Measurements from ENCODE around the gene SHANK2. TPM values are rescaled to one million over a fixed set of nuclear protein-coding genes. Genes with fewer than 3 reads are reported as not detected.

The SHANK2 gene
- total RNA-seq, 5 donors from 2014 or later (not counting 1 experiment from before 2014, with no cell fraction given), result 0.15 to 0.60 (median 0.49) TPM; not detected in 2

GRCh38 chr11:71214553-71215424, 37.6 kb downstream of the SHANK2 start:
- Mint-ChIP-seq H3K27me3 (peaks cover 11 to 17% of the 10 kb centered on the region in 2 donors), H3K4me1 (no peaks in the 10 kb centered on the region), H3K27ac (no peak overlapping the region), H3K36me3 (no peaks in the 10 kb centered on the region), H3K9me3 (no peaks in the 10 kb centered on the region), H3K4me3 (no peak overlapping the region)
- Histone ChIP-seq H3K36me3 (ENCODE audit: control insufficient read depth in 2 of 2, extremely low read depth in 1 of 2, insufficient read depth in 1 of 2, low read length in 1 of 2) (no peaks in the 10 kb centered on the region), H3K4me3 (ENCODE audit: control insufficient read depth in 1 of 2, extremely low read depth in 1 of 2, low read length in 1 of 2) (no peak overlapping the region), H3K4me1 (ENCODE audit: control insufficient read depth in 1 of 2, extremely low read depth in 1 of 2, insufficient read depth in 2 of 2, low read length in 2 of 2) (no peaks in the 10 kb centered on the region), H3K27ac (ENCODE audit: low read length) (no peak overlapping the region), H3K9me3 (no peaks in the 10 kb centered on the region), H3K27me3 (replicated peaks in 1 of 2; ENCODE audit: control insufficient read depth in 2 of 2, extremely low read depth in 1 of 2, insufficient read depth in 2 of 2, low read length in 1 of 2) (peaks cover 0 to 13% of the 10 kb centered on the region in 2 experiments)
- ATAC-seq (replicated peaks in 1 of 4) (no peak), DNase-seq (no peak)
- ChIA-PET POLR2A (no interaction called here), CTCF (no interaction called here)
- WGBS (ENCODE audit: insufficient coverage), result 71% methylated on average over 15 of the region's 23 CpGs

DNA sequence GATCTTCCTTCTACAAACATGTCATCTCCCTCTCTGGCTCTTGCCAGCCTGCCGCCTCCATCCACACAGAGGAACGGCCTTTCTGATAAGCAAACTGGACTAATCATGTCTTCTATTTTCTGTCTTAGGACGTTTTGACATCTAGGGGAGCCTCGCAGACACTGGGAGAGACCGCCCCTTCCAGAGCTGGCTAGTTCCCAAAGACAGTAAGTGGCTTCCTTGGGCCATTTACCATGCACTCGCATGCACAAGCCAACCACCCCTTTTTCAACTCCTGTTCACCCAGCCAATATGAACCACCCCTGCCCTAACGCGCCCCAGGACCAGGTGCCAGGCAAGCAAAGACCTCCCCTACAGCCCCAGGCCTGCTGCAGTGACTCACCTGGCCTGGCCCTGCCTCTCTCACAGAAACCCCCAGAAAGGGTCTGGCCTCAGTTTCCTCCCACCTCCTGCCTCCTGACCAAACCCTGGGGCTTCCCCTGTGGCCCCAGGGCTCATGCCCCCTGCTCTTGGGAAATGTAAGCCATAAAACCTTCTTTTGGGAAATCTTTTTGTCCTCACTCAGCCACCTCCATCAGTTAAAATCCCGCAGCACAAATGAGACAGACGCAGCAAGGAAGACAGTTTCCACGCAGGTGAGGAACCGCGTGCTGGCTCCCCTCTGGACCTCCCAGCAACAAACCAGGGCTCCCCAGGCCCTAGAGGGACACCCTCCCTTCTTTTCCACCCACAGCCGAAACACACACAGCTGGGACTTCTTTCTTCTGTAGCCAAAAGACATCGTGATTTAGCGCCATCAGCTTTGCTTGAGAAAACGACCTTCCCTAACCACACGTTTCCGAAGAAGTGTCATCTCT, 38.5 kb downstream of the SHANK2 start:
- DNase-seq (no peak), ATAC-seq (replicated peaks in 1 of 4) (no peak)
- CTCF ChIA-PET, result no interaction called here

DNA sequence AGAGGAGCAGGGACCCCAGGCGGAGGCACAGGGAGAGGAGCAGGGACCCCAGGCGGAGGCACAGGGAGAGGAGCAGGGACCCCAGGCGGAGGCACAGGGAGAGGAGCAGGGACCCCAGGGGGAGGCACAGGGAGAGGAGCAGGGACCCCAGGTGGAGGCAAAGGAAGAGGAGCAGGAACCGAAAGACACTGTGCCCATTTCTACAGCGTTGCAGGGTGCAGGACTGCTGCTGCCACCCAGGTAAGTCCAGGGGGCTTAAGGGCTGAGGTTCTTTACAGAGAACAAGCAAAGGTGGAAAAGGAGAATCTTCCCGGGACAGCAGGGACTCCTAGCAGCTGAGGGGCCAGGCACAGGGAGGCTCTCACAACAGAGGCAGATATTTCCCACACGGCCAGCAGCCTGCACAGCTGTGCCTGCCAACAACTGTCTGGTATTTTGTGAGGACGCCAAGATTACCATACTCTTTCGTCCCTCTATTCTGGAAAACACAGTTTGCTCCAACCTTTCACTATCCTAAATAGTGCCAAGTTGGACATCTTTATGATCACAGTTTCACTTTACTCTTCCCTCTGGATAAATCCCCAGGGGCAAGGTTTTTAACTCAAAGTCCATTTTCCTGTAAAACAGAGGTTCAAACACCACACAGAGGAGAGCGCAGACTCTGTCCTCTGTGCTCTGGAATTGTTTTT, 39.4 kb downstream of the SHANK2 start:
- Histone ChIP-seq H3K36me3 (ENCODE audit: control insufficient read depth in 2 of 2, extremely low read depth in 1 of 2, insufficient read depth in 1 of 2, low read length in 1 of 2) (no peaks in the 10 kb centered on the region), H3K4me1 (ENCODE audit: control insufficient read depth in 1 of 2, extremely low read depth in 1 of 2, insufficient read depth in 2 of 2, low read length in 2 of 2) (no peaks in the 10 kb centered on the region), H3K27me3 (replicated peaks in 1 of 2; ENCODE audit: control insufficient read depth in 2 of 2, extremely low read depth in 1 of 2, insufficient read depth in 2 of 2, low read length in 1 of 2) (peaks cover 0 to 19% of the 10 kb centered on the region in 2 experiments), H3K4me3 (ENCODE audit: control insufficient read depth in 1 of 2, extremely low read depth in 1 of 2, low read length in 1 of 2) (no peak overlapping the region), H3K9me3 (no peaks in the 10 kb centered on the region), H3K27ac (ENCODE audit: low read length) (no peak overlapping the region)
- POLR2A ChIA-PET, result no interaction called here
- no peak overlapping the region for H3K4me3 Mint-ChIP-seq
- DNase-seq (no peak), ATAC-seq (replicated peaks in 1 of 4) (no peak)
- WGBS (ENCODE audit: insufficient coverage), result 70% methylated on average over 8 of the region's 10 CpGs
- no peak overlapping the region for H3K27ac Mint-ChIP-seq
- peaks cover 11 to 17% of the 10 kb centered on the region in 2 donors for H3K27me3 Mint-ChIP-seq
- no peaks in the 10 kb centered on the region for H3K9me3 Mint-ChIP-seq
- CTCF ChIA-PET, result no interaction called here
- no peaks in the 10 kb centered on the region for H3K36me3 Mint-ChIP-seq
- no peaks in the 10 kb centered on the region for H3K4me1 Mint-ChIP-seq

More for the DNA sequence above, 38.5 kb downstream of the SHANK2 start:
- POLR2A ChIA-PET, result no interaction called here
- Mint-ChIP-seq H3K9me3 (no peaks in the 10 kb centered on the region), H3K27me3 (peaks cover 11 to 17% of the 10 kb centered on the region in 2 donors), H3K4me3 (no peak overlapping the region), H3K27ac (no peak overlapping the region), H3K4me1 (no peaks in the 10 kb centered on the region), H3K36me3 (no peaks in the 10 kb centered on the region)
- Histone ChIP-seq H3K36me3 (ENCODE audit: control insufficient read depth in 2 of 2, extremely low read depth in 1 of 2, insufficient read depth in 1 of 2, low read length in 1 of 2) (no peaks in the 10 kb centered on the region), H3K4me3 (ENCODE audit: control insufficient read depth in 1 of 2, extremely low read depth in 1 of 2, low read length in 1 of 2) (no peak overlapping the region), H3K4me1 (ENCODE audit: control insufficient read depth in 1 of 2, extremely low read depth in 1 of 2, insufficient read depth in 2 of 2, low read length in 2 of 2) (no peaks in the 10 kb centered on the region), H3K27ac (ENCODE audit: low read length) (no peak overlapping the region), H3K9me3 (no peaks in the 10 kb centered on the region), H3K27me3 (replicated peaks in 1 of 2; ENCODE audit: control insufficient read depth in 2 of 2, extremely low read depth in 1 of 2, insufficient read depth in 2 of 2, low read length in 1 of 2) (peaks cover 0 to 19% of the 10 kb centered on the region in 2 experiments)
- WGBS (ENCODE audit: insufficient coverage), result 76% methylated on average over 14 of the region's 19 CpGs

GRCh38 chr11:71211631-71212030, 40.7 kb downstream of the SHANK2 start:
- H3K27me3 ChIP-seq (replicated peaks in 1 of 2; ENCODE audit: control insufficient read depth in 2 of 2, extremely low read depth in 1 of 2, insufficient read depth in 2 of 2, low read length in 1 of 2), result peaks cover 0 to 19% of the 10 kb centered on the region in 2 experiments
- no peaks in the 10 kb centered on the region for H3K9me3 ChIP-seq
- Mint-ChIP-seq H3K27ac (no peak overlapping the region), H3K4me3 (no peak overlapping the region), H3K36me3 (no peaks in the 10 kb centered on the region), H3K27me3 (peaks cover 11 to 17% of the 10 kb centered on the region in 2 donors), H3K9me3 (no peaks in the 10 kb centered on the region), H3K4me1 (no peaks in the 10 kb centered on the region)
- WGBS (ENCODE audit: insufficient coverage), result 81% methylated on average over 2 of the region's 2 CpGs
- H3K36me3 ChIP-seq (ENCODE audit: control insufficient read depth in 2 of 2, extremely low read depth in 1 of 2, insufficient read depth in 1 of 2, low read length in 1 of 2), result no peaks in the 10 kb centered on the region
- H3K4me3 ChIP-seq (ENCODE audit: control insufficient read depth in 1 of 2, extremely low read depth in 1 of 2, low read length in 1 of 2), result no peak overlapping the region
- ATAC-seq (replicated peaks in 1 of 4), result no peak
- no peak overlapping the region for H3K27ac ChIP-seq (ENCODE audit: low read length)
- no peaks in the 10 kb centered on the region for H3K4me1 ChIP-seq (ENCODE audit: control insufficient read depth in 1 of 2, extremely low read depth in 1 of 2, insufficient read depth in 2 of 2, low read length in 2 of 2)
- CTCF ChIA-PET, result no interaction called here
- DNase-seq, result no peak
- POLR2A ChIA-PET, result no interaction called here

DNA sequence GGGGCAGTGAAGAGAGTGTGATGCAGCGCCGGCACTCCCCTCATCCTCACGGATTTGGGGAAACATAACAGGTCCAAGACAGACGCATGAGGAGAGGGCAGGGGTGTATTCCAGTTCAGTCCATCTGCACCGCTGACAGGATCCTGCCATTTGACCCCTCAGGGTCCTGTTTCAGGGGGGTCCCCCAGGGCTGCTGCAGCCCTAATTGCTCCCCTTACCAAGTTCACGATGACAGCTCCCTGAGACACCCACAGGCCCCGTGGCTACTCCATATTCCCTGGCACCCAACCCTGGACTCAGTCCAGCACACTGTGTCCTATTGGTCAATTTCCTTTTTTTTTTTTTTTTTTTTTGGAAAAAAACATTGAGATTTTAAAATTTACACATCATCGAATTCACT, 41.5 kb downstream of the SHANK2 start:
- Histone ChIP-seq H3K36me3 (ENCODE audit: control insufficient read depth in 2 of 2, extremely low read depth in 1 of 2, insufficient read depth in 1 of 2, low read length in 1 of 2) (no peaks in the 10 kb centered on the region), H3K4me1 (ENCODE audit: control insufficient read depth in 1 of 2, extremely low read depth in 1 of 2, insufficient read depth in 2 of 2, low read length in 2 of 2) (no peaks in the 10 kb centered on the region), H3K27me3 (replicated peaks in 1 of 2; ENCODE audit: control insufficient read depth in 2 of 2, extremely low read depth in 1 of 2, insufficient read depth in 2 of 2, low read length in 1 of 2) (peaks cover 0 to 18% of the 10 kb centered on the region in 2 experiments), H3K4me3 (ENCODE audit: control insufficient read depth in 1 of 2, extremely low read depth in 1 of 2, low read length in 1 of 2) (no peak overlapping the region), H3K27ac (ENCODE audit: low read length) (no peak overlapping the region), H3K9me3 (no peaks in the 10 kb centered on the region)
- peaks cover 11% of the 10 kb centered on the region in 2 donors for H3K27me3 Mint-ChIP-seq
- no peak overlapping the region for H3K4me3 Mint-ChIP-seq
- CTCF ChIA-PET, result no interaction called here
- POLR2A ChIA-PET, result interaction anchor here in 1 of 2 donors (0.7 kb wide), 1 partner anchor 16 kb away, joined by 13 read pairs; no protein-coding TSS in a partner anchor
- no peak for DNase-seq
- no peak overlapping the region for H3K27ac Mint-ChIP-seq
- no peaks in the 10 kb centered on the region for H3K4me1 Mint-ChIP-seq
- ATAC-seq (replicated peaks in 1 of 4), result no peak
- H3K36me3 Mint-ChIP-seq, result no peaks in the 10 kb centered on the region
- 88% methylated on average over 4 of the region's 8 CpGs for WGBS (ENCODE audit: insufficient coverage)
- no peaks in the 10 kb centered on the region for H3K9me3 Mint-ChIP-seq

DNA sequence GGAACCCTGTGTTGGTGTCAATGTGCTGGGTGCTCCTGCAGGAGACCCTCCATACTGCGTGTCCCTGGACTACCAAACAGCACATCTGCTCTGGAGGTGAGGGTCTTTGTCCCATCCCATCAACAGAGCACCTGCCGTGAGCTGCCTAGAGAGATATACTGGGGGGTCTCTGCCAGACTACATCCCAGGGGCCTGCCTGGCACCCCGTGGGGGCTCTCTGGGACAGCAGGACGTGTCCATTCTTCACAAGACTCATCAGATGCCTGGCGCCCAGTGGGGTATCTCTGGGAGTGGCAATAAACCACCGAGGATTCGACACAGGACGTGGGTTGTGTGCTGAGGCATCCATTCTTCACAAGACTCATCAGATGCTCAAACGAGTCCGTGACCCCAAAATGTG, 42.7 kb downstream of the SHANK2 start:
- CTCF ChIA-PET, result no interaction called here
- Mint-ChIP-seq H3K9me3 (no peaks in the 10 kb centered on the region), H3K4me3 (no peak overlapping the region), H3K4me1 (no peaks in the 10 kb centered on the region), H3K36me3 (no peaks in the 10 kb centered on the region), H3K27ac (no peak overlapping the region), H3K27me3 (peaks cover 7% of the 10 kb centered on the region in 2 donors)
- H3K9me3 ChIP-seq, result no peaks in the 10 kb centered on the region
- ATAC-seq (replicated peaks in 1 of 4), result no peak
- H3K27ac ChIP-seq (ENCODE audit: low read length), result no peak overlapping the region
- WGBS (ENCODE audit: insufficient coverage), result 62% methylated on average over 7 of the region's 10 CpGs
- no peaks in the 10 kb centered on the region for H3K36me3 ChIP-seq (ENCODE audit: control insufficient read depth in 2 of 2, extremely low read depth in 1 of 2, insufficient read depth in 1 of 2, low read length in 1 of 2)
- peaks cover 0 to 13% of the 10 kb centered on the region in 2 experiments for H3K27me3 ChIP-seq (replicated peaks in 1 of 2; ENCODE audit: control insufficient read depth in 2 of 2, extremely low read depth in 1 of 2, insufficient read depth in 2 of 2, low read length in 1 of 2)
- POLR2A ChIA-PET, result no interaction called here
- no peak overlapping the region for H3K4me3 ChIP-seq (ENCODE audit: control insufficient read depth in 1 of 2, extremely low read depth in 1 of 2, low read length in 1 of 2)
- DNase-seq, result no peak
- H3K4me1 ChIP-seq (ENCODE audit: control insufficient read depth in 1 of 2, extremely low read depth in 1 of 2, insufficient read depth in 2 of 2, low read length in 2 of 2), result no peaks in the 10 kb centered on the region

All from T-cell (primary cell).